OCI-LY7 (cell line): ENCODE results near the gene FMO4. TPM values are rescaled to one million over a fixed set of nuclear protein-coding genes. Genes with fewer than 3 reads are reported as not detected.

ENCODE experiments used
- BruUV-seq: library from RNA; stranded (reverse); fragments of 400-500 nt; replicated peaks from 2 replicates; lab custom pipeline; 2021; lab: Mats Ljungman, UMichigan
- CTCF ChIA-PET: fragments of 300-600 bp; sonication (Branson Sonifier 250); formaldehyde crosslinking; loops from one replicate; lab custom pipeline; 2022; ENCODE audit warnings: antibody characterized with exemption; ENCODE audit not compliant: unreplicated experiment; lab: Charles Lee
- POLR2A ChIA-PET: fragments of 300-600 bp; sonication (Branson Sonifier 250); formaldehyde crosslinking; loops from one replicate; lab custom pipeline; 2022; ENCODE audit warnings: antibody characterized with exemption; lab: Charles Lee
- DNase-seq: peaks from one replicate; pipeline ENCODE4 v3.0.0-alpha.2; 2015; ENCODE audit warnings: low spot score
- H2AFZ ChIP-seq: fragments of 200-600 bp; sonication (generic), shearing (Covaris generic); 2 replicates; pipeline ENCODE4 v1.6.1; 2014; ENCODE audit warnings: mild to moderate bottlenecking, antibody characterized with exemption, low read length, moderate library complexity
- H3K27ac ChIP-seq: fragments of 200-600 bp; sonication (generic); 2 replicates; pipeline ENCODE4 v1.5.1; 2014; ENCODE audit warnings: mixed run types, low read depth, mild to moderate bottlenecking, moderate library complexity, low read length, inconsistent platforms; ENCODE audit not compliant: poor library complexity, severe bottlenecking
- H3K36me3 ChIP-seq: fragments of 200-600 bp; sonication (generic); 2 replicates; pipeline ENCODE4 v1.6.1; 2014; ENCODE audit warnings: mild to moderate bottlenecking, antibody characterized with exemption, low read length, moderate library complexity, mixed read lengths; ENCODE audit not compliant: insufficient read depth
- H3K4me1 ChIP-seq: fragments of 200-600 bp; sonication (generic); 2 replicates; pipeline ENCODE4 v1.5.1; 2014; ENCODE audit warnings: mild to moderate bottlenecking, low read length; ENCODE audit not compliant: insufficient read depth, poor library complexity, severe bottlenecking
- H3K4me2 ChIP-seq: fragments of 200-600 bp; sonication (generic); 2 replicates; pipeline ENCODE4 v1.6.1; 2014; ENCODE audit warnings: mild to moderate bottlenecking, low read length
- H3K4me3 ChIP-seq: fragments of 200-600 bp; sonication (generic); 2 replicates; pipeline ENCODE4 v1.5.1; 2014; ENCODE audit warnings: mild to moderate bottlenecking, low read depth, low read length; ENCODE audit not compliant: poor library complexity, severe bottlenecking
- H3K79me2 ChIP-seq: fragments of 200-600 bp; sonication (generic); 2 replicates; pipeline ENCODE4 v1.6.1; 2016; ENCODE audit warnings: low read depth, mild to moderate bottlenecking, low read length, moderate library complexity, mixed read lengths; ENCODE audit not compliant: insufficient read depth
- H3K9me2 ChIP-seq: fragments of 200-600 bp; sonication (generic); 2 replicates; pipeline ENCODE4 v1.6.1; 2016; ENCODE audit warnings: mild to moderate bottlenecking, low read length, mixed read lengths; ENCODE audit not compliant: insufficient read depth
- H3K9me3 ChIP-seq: fragments of 200-600 bp; sonication (generic); 2 replicates; pipeline ENCODE4 v1.6.1; 2014; ENCODE audit warnings: mild to moderate bottlenecking, mixed run types, low read length, mixed read lengths
- H4K20me1 ChIP-seq: fragments of 200-600 bp; sonication (generic); 2 replicates; pipeline ENCODE4 v1.6.1; 2014; ENCODE audit warnings: mild to moderate bottlenecking, antibody characterized with exemption, low read length, moderate library complexity, mixed read lengths; ENCODE audit not compliant: insufficient read depth
- EZH2phosphoT487 ChIP-seq: fragments of 200-600 bp; sonication (generic); IDR thresholded peaks from 2 replicates; pipeline ENCODE4 v1.6.1; 2018; ENCODE audit warnings: low read depth, borderline replicate concordance, mild to moderate bottlenecking, mixed run types, antibody characterized with exemption, low read length, moderate library complexity, mixed read lengths
- intact Hi-C: fragments of 100-400 bp; cut with micrococcal nuclease; formaldehyde crosslinking; loops from one replicate; pipeline ENCODE4 v1.10.0; 2022; ENCODE audit not compliant: unreplicated experiment
- total RNA-seq, 2 experiments: library from RNA; depleted of rRNA in 1 of 2; stranded (reverse); fragments of >200 nt in 1 of 2; shearing (Covaris generic) in 1 of 2; gene quantifications; 2 replicates each; pipeline ENCODE4 v1.2.3, GENCODE V29; 2014 to 2022
- TF ChIP-seq, protein P1 (sequence below): fragments of 200-600 bp; sonication (generic); conservative IDR thresholded peaks from 2 replicates; pipeline ENCODE4 v1.5.1; 2014; ENCODE audit warnings: mild to moderate bottlenecking, antibody characterized with exemption, low read length, moderate library complexity, mixed read lengths

FMO4 gene
- total RNA-seq, 2 experiments from 2014 or later, result 4.0 to 4.8 TPM

DNA sequence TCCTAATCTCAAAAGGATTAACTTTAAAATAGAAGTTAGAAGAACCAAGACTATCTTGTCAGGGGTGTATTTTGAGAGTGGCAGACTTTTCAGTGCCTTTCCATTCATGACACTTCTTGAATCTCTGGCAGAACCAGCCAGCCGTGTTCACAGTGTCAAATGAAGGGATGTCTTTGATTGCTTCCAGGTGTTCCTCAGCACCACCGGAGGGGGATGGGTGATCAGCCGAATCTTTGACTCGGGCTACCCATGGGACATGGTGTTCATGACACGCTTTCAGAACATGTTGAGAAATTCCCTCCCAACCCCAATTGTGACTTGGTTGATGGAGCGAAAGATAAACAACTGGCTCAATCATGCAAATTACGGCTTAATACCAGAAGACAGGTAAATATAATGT, 33.4 kb upstream of the FMO4 start:
- no TSS peak for BruUV-seq
- Histone ChIP-seq H3K9me3 (no peaks in the 10 kb centered on the region), H3K4me1 (peaks cover 54% of the 10 kb centered on the region), H3K27ac (peak overlapping the region; percentile 53), H4K20me1 (no peaks in the 10 kb centered on the region), H3K36me3 (no peaks in the 10 kb centered on the region), H3K9me2 (no peaks in the 10 kb centered on the region), H3K79me2 (no peaks in the 10 kb centered on the region), H2AFZ (peak overlapping the region; percentile 99), H3K4me2 (peak overlapping the region; percentile 59), H3K4me3 (peak overlapping the region; percentile 5)
- ChIA-PET POLR2A (interaction anchor here (0.9 to 5.0 kb wide), 7 partner anchors 10 to 33 kb away, joined by 3 to 40 read pairs (median 5); partner anchors contain the start of gene FMO4), CTCF (interaction anchor here (2.4 kb wide), 1 partner anchor 33 kb away, joined by 5 read pairs; the partner anchor contains the start of gene FMO4)
- DNase-seq, result peak; percentile 43
- TF ChIP-seq, protein P1, sequence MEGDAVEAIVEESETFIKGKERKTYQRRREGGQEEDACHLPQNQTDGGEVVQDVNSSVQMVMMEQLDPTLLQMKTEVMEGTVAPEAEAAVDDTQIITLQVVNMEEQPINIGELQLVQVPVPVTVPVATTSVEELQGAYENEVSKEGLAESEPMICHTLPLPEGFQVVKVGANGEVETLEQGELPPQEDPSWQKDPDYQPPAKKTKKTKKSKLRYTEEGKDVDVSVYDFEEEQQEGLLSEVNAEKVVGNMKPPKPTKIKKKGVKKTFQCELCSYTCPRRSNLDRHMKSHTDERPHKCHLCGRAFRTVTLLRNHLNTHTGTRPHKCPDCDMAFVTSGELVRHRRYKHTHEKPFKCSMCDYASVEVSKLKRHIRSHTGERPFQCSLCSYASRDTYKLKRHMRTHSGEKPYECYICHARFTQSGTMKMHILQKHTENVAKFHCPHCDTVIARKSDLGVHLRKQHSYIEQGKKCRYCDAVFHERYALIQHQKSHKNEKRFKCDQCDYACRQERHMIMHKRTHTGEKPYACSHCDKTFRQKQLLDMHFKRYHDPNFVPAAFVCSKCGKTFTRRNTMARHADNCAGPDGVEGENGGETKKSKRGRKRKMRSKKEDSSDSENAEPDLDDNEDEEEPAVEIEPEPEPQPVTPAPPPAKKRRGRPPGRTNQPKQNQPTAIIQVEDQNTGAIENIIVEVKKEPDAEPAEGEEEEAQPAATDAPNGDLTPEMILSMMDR, result no peak
- no peak for TF ChIP-seq EZH2phosphoT487
- intact Hi-C loops, result no loop called here

- H3K9me2 ChIP-seq, result no peaks in the 10 kb centered on the region
- H3K4me3 ChIP-seq, result no peak overlapping the region
- TF ChIP-seq, protein P1, result no peak
- no peak for TF ChIP-seq EZH2phosphoT487
- no TSS peak for BruUV-seq
- no peaks in the 10 kb centered on the region for H3K79me2 ChIP-seq
- peak overlapping the region; percentile 31 for H3K4me2 ChIP-seq
- H3K9me3 ChIP-seq, result no peaks in the 10 kb centered on the region
- DNase-seq, result peak; percentile 14
- ChIA-PET POLR2A (interaction anchor here (0.7 to 2.6 kb wide), 11 partner anchors 8 to 203 kb away, joined by 3 to 16 read pairs (median 3); partner anchors contain the start of genes FMO2 and FMO4), CTCF (interaction anchor here (1.1 to 1.3 kb wide), 2 partner anchors 28 to 41 kb away, joined by 4 to 5 read pairs; partner anchors contain the start of gene FMO4)
- no peaks in the 10 kb centered on the region for H4K20me1 ChIP-seq
- H3K4me1 ChIP-seq, result peaks cover 54% of the 10 kb centered on the region
- H3K36me3 ChIP-seq, result no peaks in the 10 kb centered on the region
- H3K27ac ChIP-seq, result no peak overlapping the region
- peak overlapping the region; percentile 54; the same call in 1 of the 2 replicates for H2AFZ ChIP-seq
- intact Hi-C loops, result no loop called here
Observed at GRCh38 chr1:171286032-171286705, 27.8 kb upstream of the FMO4 start.

GRCh38 chr1:171290621-171291020, 23.4 kb upstream of the FMO4 start:
- Histone ChIP-seq H3K9me2 (no peaks in the 10 kb centered on the region), H3K4me2 (no peak overlapping the region), H4K20me1 (no peaks in the 10 kb centered on the region), H3K4me3 (no peak overlapping the region), H3K9me3 (no peaks in the 10 kb centered on the region), H3K4me1 (peaks cover 27% of the 10 kb centered on the region), H3K36me3 (no peaks in the 10 kb centered on the region), H3K27ac (no peak overlapping the region), H3K79me2 (no peaks in the 10 kb centered on the region), H2AFZ (no peak overlapping the region)
- intact Hi-C loops, result no loop called here
- POLR2A ChIA-PET, result no interaction called here
- BruUV-seq, result no TSS peak
- CTCF ChIA-PET, result no interaction called here
- TF ChIP-seq, protein P1, result no peak
- no peak for TF ChIP-seq EZH2phosphoT487
- DNase-seq, result no peak
